Measurements from ENCODE around the gene USP36.

- TF ChIP-seq REST (IDR thresholded peaks at IDR 0.05; ENCODE audit: low read depth): no peak
- TF ChIP-seq YY1 (IDR thresholded peaks at IDR 0.05; ENCODE audit: low read depth): no peak
- no peak for TF ChIP-seq EP300 (IDR thresholded peaks at IDR 0.05; ENCODE audit: borderline replicate concordance)
- no peak for TF ChIP-seq CREB1 (IDR thresholded peaks at IDR 0.05; ENCODE audit: low read depth)
- TF ChIP-seq NFIC (IDR thresholded peaks at IDR 0.05): no peak
- TF ChIP-seq CEBPB (IDR thresholded peaks at IDR 0.05): no peak
- no peak for TF ChIP-seq FOXM1 (IDR thresholded peaks at IDR 0.05; ENCODE audit: borderline replicate concordance, low read depth)
- no peak for TF ChIP-seq RAD21 (IDR thresholded peaks at IDR 0.05; ENCODE audit: low read depth)
- TF ChIP-seq TAF1 (IDR thresholded peaks at IDR 0.05; ENCODE audit: low read depth): no peak
Observed at GRCh38 chr17:78885956-78886355, 45.3 kb upstream of the USP36 start.

Data from Ishikawa (cell line).